ENCODE results near the gene CHST11.

DNA sequence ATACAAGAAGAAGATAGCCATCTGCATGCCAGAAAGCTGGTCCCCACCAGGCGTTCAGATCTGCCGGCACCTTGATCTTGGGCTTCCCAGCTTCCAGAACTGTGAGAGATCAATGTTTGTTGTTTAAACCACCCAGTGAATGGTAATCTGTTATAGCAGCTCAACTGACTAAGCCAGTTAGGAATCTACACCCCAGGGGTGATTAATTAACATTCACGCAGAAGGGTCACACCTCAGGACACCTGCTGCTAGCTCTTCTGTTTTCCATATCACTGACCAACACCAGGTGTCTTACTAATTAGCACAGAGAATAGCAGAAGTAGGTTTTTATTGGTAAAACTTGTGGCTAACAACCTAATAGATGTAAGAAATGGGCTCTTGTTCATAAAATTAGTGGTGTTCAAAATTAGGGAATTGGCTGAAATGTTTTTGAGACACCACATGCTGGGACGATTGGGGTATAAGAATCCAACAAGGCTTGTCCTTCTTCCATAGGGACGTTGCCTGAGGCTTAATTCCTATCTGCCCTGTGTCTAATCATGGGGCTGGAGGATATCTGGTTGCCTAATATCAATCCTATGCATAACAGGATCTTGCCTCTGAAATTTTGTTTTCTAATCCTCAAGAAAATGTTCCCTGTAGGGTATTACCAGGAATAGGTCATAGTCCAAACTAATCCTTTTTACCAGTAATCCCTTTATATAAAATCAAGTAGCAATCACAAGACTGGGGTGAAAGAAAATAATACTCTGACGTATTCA is 42.0 kb upstream of the CHST11 start:
- TF ChIP-seq, protein P1, sequence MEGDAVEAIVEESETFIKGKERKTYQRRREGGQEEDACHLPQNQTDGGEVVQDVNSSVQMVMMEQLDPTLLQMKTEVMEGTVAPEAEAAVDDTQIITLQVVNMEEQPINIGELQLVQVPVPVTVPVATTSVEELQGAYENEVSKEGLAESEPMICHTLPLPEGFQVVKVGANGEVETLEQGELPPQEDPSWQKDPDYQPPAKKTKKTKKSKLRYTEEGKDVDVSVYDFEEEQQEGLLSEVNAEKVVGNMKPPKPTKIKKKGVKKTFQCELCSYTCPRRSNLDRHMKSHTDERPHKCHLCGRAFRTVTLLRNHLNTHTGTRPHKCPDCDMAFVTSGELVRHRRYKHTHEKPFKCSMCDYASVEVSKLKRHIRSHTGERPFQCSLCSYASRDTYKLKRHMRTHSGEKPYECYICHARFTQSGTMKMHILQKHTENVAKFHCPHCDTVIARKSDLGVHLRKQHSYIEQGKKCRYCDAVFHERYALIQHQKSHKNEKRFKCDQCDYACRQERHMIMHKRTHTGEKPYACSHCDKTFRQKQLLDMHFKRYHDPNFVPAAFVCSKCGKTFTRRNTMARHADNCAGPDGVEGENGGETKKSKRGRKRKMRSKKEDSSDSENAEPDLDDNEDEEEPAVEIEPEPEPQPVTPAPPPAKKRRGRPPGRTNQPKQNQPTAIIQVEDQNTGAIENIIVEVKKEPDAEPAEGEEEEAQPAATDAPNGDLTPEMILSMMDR (IDR thresholded peaks at IDR 0.05): no peak
- no peak for TF ChIP-seq POLR2A (IDR thresholded peaks at IDR 0.05)
